ENCODE data around the gene PLPP1. TPM values are rescaled to one million over a fixed set of nuclear protein-coding genes. Genes with fewer than 3 reads are reported as not detected.
A peak's percentile ranks its signal among the peaks of the same experiment; 100 is the strongest.

Gene PLPP1
- total and polyA plus RNA-seq, 9 donors: 51.5 to 70.8 (median 60.3) TPM

DNA sequence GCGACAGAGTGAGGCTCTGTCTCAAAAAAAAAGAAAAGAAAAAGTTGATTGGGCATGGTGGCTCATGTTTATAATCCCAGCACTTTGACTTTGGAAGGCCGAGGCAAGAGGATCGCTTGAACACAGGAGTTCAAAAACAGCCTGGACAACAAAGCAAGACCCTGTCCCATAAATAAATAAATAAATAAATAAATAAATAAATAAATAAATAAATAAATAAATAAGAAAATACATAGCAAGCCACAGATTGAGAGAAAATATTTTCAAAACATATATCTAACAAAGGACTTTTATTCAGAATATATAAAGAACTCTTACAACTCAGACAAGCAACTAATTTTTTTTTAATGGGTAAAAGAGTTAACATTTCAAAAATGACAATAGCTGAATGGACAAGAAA, 71.2 kb downstream of the PLPP1 start:
- Histone ChIP-seq H3K27ac (ENCODE audit: low read length) (no peak overlapping the region), H3K36me3 (ENCODE audit: control insufficient read depth, insufficient read depth, low read length) (peaks cover 22% of the 10 kb centered on the region), H3K4me1 (ENCODE audit: control insufficient read depth, insufficient read depth, low read length) (peaks cover 2% of the 10 kb centered on the region), H3K27me3 (ENCODE audit: control insufficient read depth, insufficient read depth, low read length) (no peaks in the 10 kb centered on the region), H3K9me3 (replicated peaks; ENCODE audit: control insufficient read depth, low read depth, low read length) (no peaks in the 10 kb centered on the region), H3K4me3 (ENCODE audit: low read length) (no peak overlapping the region)
- 83% methylated on average over 1 of the region's 3 CpGs for WGBS (ENCODE audit: insufficient coverage)
- DNase-seq: no peak

DNA sequence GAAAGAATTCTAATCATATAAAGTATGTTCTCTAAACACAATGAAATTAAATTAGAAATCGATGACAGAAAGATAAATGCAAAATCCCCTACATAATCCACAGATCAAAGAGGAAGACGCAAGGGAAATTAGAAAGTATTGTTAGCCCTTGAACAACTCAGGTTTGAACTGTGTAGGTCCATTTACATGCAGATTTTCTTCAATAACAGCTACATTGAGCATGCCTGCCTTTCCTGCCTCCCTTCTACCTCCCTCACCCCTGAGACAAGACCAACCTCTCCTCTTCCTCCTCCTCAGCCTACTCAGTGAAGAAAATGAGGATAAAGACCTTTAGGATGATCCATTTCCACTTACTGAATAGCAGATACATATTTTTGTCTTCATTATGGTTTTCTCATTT, 75.2 kb downstream of the PLPP1 start:
- Histone ChIP-seq H3K27me3 (ENCODE audit: control insufficient read depth, insufficient read depth, low read length) (no peaks in the 10 kb centered on the region), H3K4me1 (ENCODE audit: control insufficient read depth, insufficient read depth, low read length) (no peaks in the 10 kb centered on the region), H3K9me3 (replicated peaks; ENCODE audit: control insufficient read depth, low read depth, low read length) (no peaks in the 10 kb centered on the region), H3K4me3 (ENCODE audit: low read length) (no peak overlapping the region), H3K36me3 (ENCODE audit: control insufficient read depth, insufficient read depth, low read length) (peaks cover 9% of the 10 kb centered on the region), H3K27ac (ENCODE audit: low read length) (no peak overlapping the region)
- WGBS (ENCODE audit: insufficient coverage): no CpG with 5 or more reads among the region's 2 CpGs
- no peak for DNase-seq

DNA sequence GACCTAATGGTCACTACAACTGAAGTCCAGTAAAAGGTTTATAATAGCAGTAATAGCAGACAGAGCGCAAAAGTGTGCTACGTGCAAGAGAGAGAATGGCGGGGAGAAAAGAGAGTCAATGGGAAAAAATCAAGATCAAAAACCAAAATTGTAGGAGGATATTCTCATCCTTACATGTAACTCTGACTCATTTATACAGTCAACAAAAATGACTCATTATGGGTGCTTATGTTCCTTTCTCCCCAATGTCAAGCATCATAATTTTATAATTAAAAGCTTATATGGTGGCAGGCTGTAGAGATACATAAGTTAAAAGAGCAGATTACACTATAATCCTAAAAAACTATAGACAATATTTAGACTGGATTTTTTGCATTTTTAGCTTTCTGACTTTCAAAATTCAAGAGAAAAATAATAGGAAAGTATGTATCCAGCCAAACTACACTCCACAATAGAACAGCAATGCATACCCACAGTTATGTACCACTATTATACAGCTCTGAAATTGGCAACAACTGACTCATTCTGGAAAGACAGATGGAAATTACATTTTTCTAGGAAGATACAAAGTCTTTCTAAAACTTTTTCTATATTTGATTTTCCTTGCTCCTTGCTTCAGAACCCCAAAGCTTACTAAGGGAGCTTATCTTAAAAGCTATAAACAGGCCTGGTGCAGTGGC, 78.4 kb downstream of the PLPP1 start:
- H3K27ac ChIP-seq (ENCODE audit: low read length): no peak overlapping the region
- no peak for DNase-seq
- no CpG with 5 or more reads among the region's 3 CpGs for WGBS (ENCODE audit: insufficient coverage)

DNA sequence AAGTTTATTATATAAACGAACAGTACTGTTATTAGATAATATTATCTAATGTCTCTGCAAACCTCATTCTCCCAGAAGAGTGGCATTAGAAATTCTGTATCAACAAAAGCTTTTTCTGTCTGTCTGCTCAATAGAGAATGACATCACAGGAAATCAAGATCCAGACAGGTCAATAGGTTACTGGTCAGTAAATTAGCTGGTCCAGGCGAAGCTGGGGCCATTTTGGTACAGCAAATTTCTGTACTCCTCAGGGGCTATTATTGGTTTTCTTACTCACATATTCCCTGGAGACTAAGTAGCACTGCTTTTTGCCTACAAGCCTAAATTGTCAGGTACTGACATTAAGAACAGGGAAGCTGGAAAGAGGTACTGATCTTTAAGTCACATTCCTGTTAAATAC, 80.5 kb downstream of the PLPP1 start:
- no CpG with 5 or more reads among the region's 2 CpGs for WGBS (ENCODE audit: insufficient coverage)
- DNase-seq: no peak
- H3K27ac ChIP-seq (ENCODE audit: low read length): no peak overlapping the region
- H3K36me3 ChIP-seq (ENCODE audit: control insufficient read depth, insufficient read depth, low read length): peaks cover 13% of the 10 kb centered on the region
- no peak overlapping the region for H3K4me3 ChIP-seq (ENCODE audit: low read length)
- H3K9me3 ChIP-seq (replicated peaks; ENCODE audit: control insufficient read depth, low read depth, low read length): no peaks in the 10 kb centered on the region
- no peaks in the 10 kb centered on the region for H3K4me1 ChIP-seq (ENCODE audit: control insufficient read depth, insufficient read depth, low read length)
- H3K27me3 ChIP-seq (ENCODE audit: control insufficient read depth, insufficient read depth, low read length): no peaks in the 10 kb centered on the region

More for the DNA sequence above, 78.4 kb downstream of the PLPP1 start:
- H3K36me3 ChIP-seq (ENCODE audit: control insufficient read depth, insufficient read depth, low read length): peaks cover 9% of the 10 kb centered on the region
- no peaks in the 10 kb centered on the region for H3K4me1 ChIP-seq (ENCODE audit: control insufficient read depth, insufficient read depth, low read length)
- H3K27me3 ChIP-seq (ENCODE audit: control insufficient read depth, insufficient read depth, low read length): no peaks in the 10 kb centered on the region
- no peak overlapping the region for H3K4me3 ChIP-seq (ENCODE audit: low read length)
- H3K9me3 ChIP-seq (replicated peaks; ENCODE audit: control insufficient read depth, low read depth, low read length): no peaks in the 10 kb centered on the region

DNA sequence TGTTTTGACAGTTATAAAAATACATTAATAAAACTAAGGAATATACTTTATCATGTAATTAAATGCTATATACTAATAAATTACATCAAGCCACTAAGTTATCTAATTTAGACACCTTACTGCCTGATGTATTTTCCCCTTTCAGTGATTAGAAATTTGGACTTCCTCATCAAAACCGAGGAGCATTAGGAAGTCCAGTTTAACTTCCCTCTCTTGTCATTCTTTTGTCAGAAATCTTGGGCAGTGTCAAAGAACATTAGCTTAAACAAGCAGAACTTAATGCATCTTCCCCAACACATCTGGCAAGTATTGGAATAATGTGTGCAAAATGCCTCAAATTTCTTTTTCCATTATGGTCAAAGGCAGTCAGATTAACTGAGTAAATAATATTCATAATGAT, 81.6 kb downstream of the PLPP1 start:
- Histone ChIP-seq H3K36me3 (ENCODE audit: control insufficient read depth, insufficient read depth, low read length) (peaks cover 13% of the 10 kb centered on the region), H3K27ac (ENCODE audit: low read length) (no peak overlapping the region), H3K9me3 (replicated peaks; ENCODE audit: control insufficient read depth, low read depth, low read length) (no peaks in the 10 kb centered on the region), H3K27me3 (ENCODE audit: control insufficient read depth, insufficient read depth, low read length) (no peaks in the 10 kb centered on the region), H3K4me1 (ENCODE audit: control insufficient read depth, insufficient read depth, low read length) (no peaks in the 10 kb centered on the region), H3K4me3 (ENCODE audit: low read length) (no peak overlapping the region)
- no CpG with 5 or more reads among the region's 1 CpG for WGBS (ENCODE audit: insufficient coverage)
- no peak for DNase-seq

DNA sequence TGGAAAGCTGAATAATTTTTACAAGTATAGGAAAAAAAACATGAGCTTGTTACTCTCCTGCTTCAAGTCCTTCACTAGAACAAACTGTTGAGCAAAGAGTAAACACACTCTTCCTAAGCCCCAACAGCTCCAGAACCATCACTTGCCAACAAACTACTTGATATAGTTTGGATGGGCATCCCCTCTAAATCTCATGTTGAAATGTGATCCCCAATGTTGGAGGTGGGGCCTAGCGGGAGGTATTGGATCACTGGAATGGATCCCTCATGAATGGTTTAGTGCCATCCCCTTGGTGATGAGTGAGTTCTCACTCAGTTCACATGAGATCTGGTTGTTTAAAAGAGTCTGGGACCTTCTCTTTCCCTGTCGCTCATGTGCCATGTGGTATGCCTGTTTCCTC, 82.8 kb downstream of the PLPP1 start:
- Histone ChIP-seq H3K27me3 (ENCODE audit: control insufficient read depth, insufficient read depth, low read length) (no peaks in the 10 kb centered on the region), H3K36me3 (ENCODE audit: control insufficient read depth, insufficient read depth, low read length) (peaks cover 13% of the 10 kb centered on the region), H3K9me3 (replicated peaks; ENCODE audit: control insufficient read depth, low read depth, low read length) (no peaks in the 10 kb centered on the region), H3K4me3 (ENCODE audit: low read length) (no peak overlapping the region), H3K4me1 (ENCODE audit: control insufficient read depth, insufficient read depth, low read length) (no peaks in the 10 kb centered on the region), H3K27ac (ENCODE audit: low read length) (no peak overlapping the region)
- 90% methylated on average over 1 of the region's 2 CpGs for WGBS (ENCODE audit: insufficient coverage)
- DNase-seq: no peak

DNA sequence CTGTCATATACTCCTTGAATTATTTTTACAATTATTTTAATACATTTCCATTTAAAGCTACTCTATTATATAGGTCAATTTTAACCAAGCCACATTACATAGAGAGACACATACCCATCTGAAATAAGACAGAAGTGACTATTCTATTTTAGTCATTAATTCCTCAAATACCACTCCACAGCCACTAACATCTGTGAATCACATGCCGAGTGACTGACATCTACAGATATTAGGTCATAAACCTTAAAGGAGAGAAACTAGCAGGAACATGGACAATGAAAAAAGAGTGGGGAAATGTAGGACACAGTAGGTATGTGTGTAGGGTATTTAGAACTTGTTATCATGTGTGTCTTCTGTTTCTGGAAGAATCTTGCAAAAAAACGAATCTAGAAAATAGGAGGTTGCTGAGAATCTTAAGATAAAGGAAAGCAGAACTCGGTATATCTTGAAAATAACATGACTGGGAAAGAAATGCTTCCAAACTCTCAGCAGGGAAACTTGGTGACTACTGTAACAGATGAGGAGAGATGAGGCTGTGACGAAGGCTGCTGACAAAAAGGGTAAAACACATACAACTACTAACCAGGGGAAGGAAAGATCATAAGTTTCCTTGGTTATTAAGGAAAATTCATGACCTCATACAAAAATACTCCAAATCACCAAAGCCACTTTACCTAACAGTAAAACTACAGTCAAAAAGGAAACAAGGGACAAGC, 84.6 kb downstream of the PLPP1 start:
- Histone ChIP-seq H3K4me3 (ENCODE audit: low read length) (no peak overlapping the region), H3K27me3 (ENCODE audit: control insufficient read depth, insufficient read depth, low read length) (no peaks in the 10 kb centered on the region), H3K4me1 (ENCODE audit: control insufficient read depth, insufficient read depth, low read length) (peaks cover 3% of the 10 kb centered on the region), H3K27ac (ENCODE audit: low read length) (no peak overlapping the region), H3K36me3 (ENCODE audit: control insufficient read depth, insufficient read depth, low read length) (peaks cover 13% of the 10 kb centered on the region), H3K9me3 (replicated peaks; ENCODE audit: control insufficient read depth, low read depth, low read length) (no peaks in the 10 kb centered on the region)
- peak; percentile 48 for DNase-seq
- no CpG with 5 or more reads among the region's 4 CpGs for WGBS (ENCODE audit: insufficient coverage)

DNA sequence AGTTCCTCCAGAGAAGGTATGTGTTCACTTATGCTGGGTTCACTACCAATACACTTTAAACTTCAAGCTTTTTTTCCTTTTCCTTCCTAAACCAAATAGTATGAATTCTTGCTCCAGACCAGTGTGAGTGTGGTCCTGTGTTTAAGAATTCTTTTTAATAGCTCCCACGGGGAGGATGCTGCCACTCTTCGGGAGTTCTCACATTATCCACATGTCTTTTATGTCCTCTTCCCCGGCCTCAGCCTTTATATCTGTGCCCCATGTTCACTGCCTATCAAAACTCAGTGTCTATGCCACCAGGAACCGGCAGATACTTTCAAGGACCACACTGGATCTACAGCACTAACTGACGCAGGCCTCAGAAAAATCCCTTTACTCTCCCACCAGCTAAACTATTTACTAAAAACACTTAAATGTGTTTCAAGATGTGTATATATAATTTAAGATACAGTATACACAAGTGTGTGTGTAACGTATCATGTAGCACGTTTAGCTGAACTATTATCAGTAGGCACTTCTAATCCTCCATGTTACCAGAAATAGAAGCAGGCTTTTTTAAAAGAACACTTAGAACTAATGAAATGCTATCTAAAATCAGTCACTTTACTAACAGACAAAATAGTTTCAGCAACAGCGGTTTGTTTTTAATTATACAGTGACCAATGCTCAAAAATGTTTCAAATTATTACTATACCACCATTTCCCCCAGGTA, 88.0 kb downstream of the PLPP1 start:
- DNase-seq: no peak
- Histone ChIP-seq H3K27me3 (ENCODE audit: control insufficient read depth, insufficient read depth, low read length) (no peaks in the 10 kb centered on the region), H3K4me1 (ENCODE audit: control insufficient read depth, insufficient read depth, low read length) (peaks cover 3% of the 10 kb centered on the region), H3K9me3 (replicated peaks; ENCODE audit: control insufficient read depth, low read depth, low read length) (no peaks in the 10 kb centered on the region), H3K27ac (ENCODE audit: low read length) (peak overlapping the region; percentile 48), H3K36me3 (ENCODE audit: control insufficient read depth, insufficient read depth, low read length) (peaks cover 10% of the 10 kb centered on the region), H3K4me3 (ENCODE audit: low read length) (no peak overlapping the region)
- 42% methylated on average over 2 of the region's 8 CpGs for WGBS (ENCODE audit: insufficient coverage)

DNA sequence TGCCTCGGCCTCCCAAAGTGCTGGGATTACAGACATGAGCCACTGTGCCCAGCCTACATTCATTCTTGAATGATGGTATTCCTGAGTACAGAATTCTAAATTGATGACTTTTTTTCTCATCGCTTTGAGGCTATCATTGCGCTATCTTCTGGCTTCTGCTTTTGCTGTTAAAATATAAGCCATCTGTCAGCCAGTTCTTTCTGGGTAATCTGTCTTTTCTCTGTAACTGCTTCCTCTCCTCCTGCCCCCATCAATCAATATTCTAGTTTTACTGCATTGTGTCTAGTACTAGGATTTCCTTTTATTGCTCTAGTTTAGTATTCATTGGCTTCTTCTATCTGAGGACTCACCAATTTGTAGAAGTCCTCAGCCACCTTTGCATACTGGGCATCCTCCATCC, 89.0 kb downstream of the PLPP1 start:
- peaks cover 10% of the 10 kb centered on the region for H3K36me3 ChIP-seq (ENCODE audit: control insufficient read depth, insufficient read depth, low read length)
- H3K9me3 ChIP-seq (replicated peaks; ENCODE audit: control insufficient read depth, low read depth, low read length): no peaks in the 10 kb centered on the region
- WGBS (ENCODE audit: insufficient coverage): 50% methylated on average over 1 of the region's 3 CpGs
- no peak overlapping the region for H3K4me3 ChIP-seq (ENCODE audit: low read length)
- H3K27ac ChIP-seq (ENCODE audit: low read length): no peak overlapping the region
- H3K4me1 ChIP-seq (ENCODE audit: control insufficient read depth, insufficient read depth, low read length): peaks cover 6% of the 10 kb centered on the region
- DNase-seq: no peak
- H3K27me3 ChIP-seq (ENCODE audit: control insufficient read depth, insufficient read depth, low read length): no peaks in the 10 kb centered on the region

DNA sequence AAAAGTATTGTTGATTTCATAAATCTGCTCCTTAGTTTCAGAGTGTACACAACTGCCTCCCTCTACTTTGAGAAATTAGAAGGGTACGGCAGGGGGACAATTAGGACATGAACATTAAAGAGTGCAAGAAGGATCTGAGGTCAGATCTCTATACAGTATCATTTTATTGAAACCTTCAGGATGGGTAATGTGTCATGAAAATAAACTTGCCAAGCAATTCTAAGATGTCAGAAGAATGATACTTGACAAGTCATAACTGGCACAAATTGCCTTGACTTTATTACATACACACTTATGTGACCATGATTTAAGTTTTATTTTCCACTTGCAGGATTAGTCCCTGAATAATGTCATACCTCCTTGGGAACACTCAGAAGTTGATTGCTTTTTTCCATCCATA, 92.8 kb downstream of the PLPP1 start:
- no CpG with 5 or more reads among the region's 1 CpG for WGBS (ENCODE audit: insufficient coverage)
- peaks cover 23% of the 10 kb centered on the region for H3K36me3 ChIP-seq (ENCODE audit: control insufficient read depth, insufficient read depth, low read length)
- no peak overlapping the region for H3K27ac ChIP-seq (ENCODE audit: low read length)
- H3K27me3 ChIP-seq (ENCODE audit: control insufficient read depth, insufficient read depth, low read length): no peaks in the 10 kb centered on the region
- DNase-seq: no peak
- H3K4me1 ChIP-seq (ENCODE audit: control insufficient read depth, insufficient read depth, low read length): peaks cover 31% of the 10 kb centered on the region
- no peaks in the 10 kb centered on the region for H3K9me3 ChIP-seq (replicated peaks; ENCODE audit: control insufficient read depth, low read depth, low read length)
- no peak overlapping the region for H3K4me3 ChIP-seq (ENCODE audit: low read length)
